Mesendoderm (in vitro differentiated cells): ENCODE data around the gene SUGCT.

Source experiments
- DNase-seq: peaks from one replicate; pipeline ENCODE4 v3.0.0; 2013
- H2AK5ac ChIP-seq: 2 replicates; pipeline ENCODE4 v1.6.1; 2013; ENCODE audit warnings: low read length, inconsistent platforms
- H2BK120ac ChIP-seq: 2 replicates; pipeline ENCODE4 v1.6.1; 2013; ENCODE audit warnings: low read depth, mild to moderate bottlenecking, low read length, moderate library complexity, mixed read lengths
- H2BK15ac ChIP-seq: replicated peaks from 2 replicates; pipeline ENCODE4 v1.6.1; 2013; ENCODE audit warnings: low read depth, mild to moderate bottlenecking, moderate library complexity
- H2BK5ac ChIP-seq: 2 replicates; pipeline ENCODE4 v1.6.1; 2013; ENCODE audit warnings: low read length, inconsistent platforms
- H3K18ac ChIP-seq: 2 replicates; pipeline ENCODE4 v1.6.1; 2013; ENCODE audit warnings: mild to moderate bottlenecking, low read length, mixed read lengths
- H3K23ac ChIP-seq: one replicate; pipeline ENCODE4 v1.6.1; 2013; ENCODE audit warnings: low read length
- H3K27ac ChIP-seq: 2 replicates; pipeline ENCODE4 v1.5.1; 2013; ENCODE audit warnings: low read depth, mild to moderate bottlenecking, inconsistent platforms, low read length, moderate library complexity
- H3K27me3 ChIP-seq: 2 replicates; pipeline ENCODE4 v1.6.1; 2013; ENCODE audit warnings: low read length, control low read depth, mild to moderate bottlenecking, inconsistent platforms; ENCODE audit not compliant: insufficient read depth, poor library complexity
- H3K36me3 ChIP-seq: 2 replicates; pipeline ENCODE4 v1.6.1; 2013; ENCODE audit warnings: low read length, inconsistent platforms; ENCODE audit not compliant: control insufficient read depth, insufficient read depth
- H3K4ac ChIP-seq: one replicate; pipeline ENCODE4 v1.6.1; 2013; ENCODE audit warnings: low read depth, mild to moderate bottlenecking, low read length, moderate library complexity
- H3K4me1 ChIP-seq: 2 replicates; pipeline ENCODE4 v1.6.1; 2013; ENCODE audit warnings: low read depth, low read length, inconsistent platforms; ENCODE audit not compliant: control insufficient read depth
- H3K4me2 ChIP-seq: 2 replicates; pipeline ENCODE4 v1.6.1; 2013; ENCODE audit warnings: low read length
- H3K4me3 ChIP-seq: 2 replicates; pipeline ENCODE4 v1.5.1; 2013; ENCODE audit warnings: mild to moderate bottlenecking, low read length
- H3K56ac ChIP-seq: one replicate; pipeline ENCODE4 v1.6.1; 2013; ENCODE audit warnings: low read length
- H3K79me1 ChIP-seq: 2 replicates; pipeline ENCODE4 v1.6.1; 2013; ENCODE audit warnings: low read length, inconsistent platforms
- H3K79me2 ChIP-seq: 2 replicates; pipeline ENCODE4 v1.6.1; 2013; ENCODE audit warnings: mild to moderate bottlenecking, low read length; ENCODE audit not compliant: control insufficient read depth, insufficient read depth
- H3K9ac ChIP-seq: 2 replicates; pipeline ENCODE4 v1.6.1; 2013; ENCODE audit warnings: low read length, inconsistent platforms
- H4K5ac ChIP-seq: one replicate; pipeline ENCODE4 v1.6.1; 2013; ENCODE audit warnings: low read length
- H4K8ac ChIP-seq: one replicate; pipeline ENCODE4 v1.6.1; 2013; ENCODE audit warnings: low read depth, mild to moderate bottlenecking, control low read depth, low read length, moderate library complexity
- WGBS: extraction: QIAGEN DNeasy Blood & Tissue Kit; methylation state at CpG from one replicate; pipeline ENCODE4 v1.1.7; 2013; ENCODE audit warnings: low lambda C conversion rate, missing lambda C conversion rate; ENCODE audit not compliant: insufficient coverage; ENCODE audit errors: extremely low coverage; 5-methylcytosine and 5-hydroxymethylcytosine counted together

The SUGCT gene

GRCh38 chr7:40500219-40500618 lies 365.4 kb downstream of the SUGCT start:
- Histone ChIP-seq H3K27ac (no peak overlapping the region), H3K27me3 (no peaks in the 10 kb centered on the region), H2BK15ac (no peak overlapping the region), H4K8ac (no peak overlapping the region), H3K18ac (no peak overlapping the region), H3K4me2 (no peak overlapping the region), H3K23ac (no peak overlapping the region), H3K36me3 (no peaks in the 10 kb centered on the region), H3K9ac (no peak overlapping the region), H2BK5ac (no peak overlapping the region), H4K5ac (no peak overlapping the region), H2BK120ac (no peak overlapping the region), H3K4ac (no peak overlapping the region), H3K4me3 (no peak overlapping the region), H3K4me1 (no peaks in the 10 kb centered on the region), H2AK5ac (no peak overlapping the region), H3K79me1 (no peaks in the 10 kb centered on the region), H3K56ac (no peak overlapping the region), H3K79me2 (no peaks in the 10 kb centered on the region)
- WGBS: no CpG with 5 or more reads among the region's 1 CpG
- no peak for DNase-seq

DNA sequence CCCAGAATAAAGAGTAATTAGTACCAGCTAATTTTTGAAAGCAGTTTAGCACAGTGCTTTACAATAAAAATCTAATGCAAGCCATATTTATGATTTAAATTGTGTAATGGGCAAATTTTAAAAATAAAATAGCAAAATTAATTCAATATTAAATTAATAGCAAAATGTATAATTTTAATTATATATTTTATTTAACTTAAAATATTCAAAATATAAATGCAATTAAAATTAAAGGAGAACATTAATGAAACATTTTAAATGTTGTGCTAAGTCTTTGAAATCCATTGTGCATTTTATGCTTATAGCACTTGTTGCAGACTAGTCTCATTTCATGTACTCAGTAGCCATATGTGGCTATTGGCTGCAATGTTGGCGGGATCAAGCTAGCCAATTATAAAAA lies 367.6 kb downstream of the SUGCT start:
- no peak overlapping the region for H3K9ac ChIP-seq
- no peaks in the 10 kb centered on the region for H3K79me1 ChIP-seq
- no peaks in the 10 kb centered on the region for H3K4me1 ChIP-seq
- H3K27ac ChIP-seq: no peak overlapping the region
- no peak overlapping the region for H3K56ac ChIP-seq
- H3K27me3 ChIP-seq: no peaks in the 10 kb centered on the region
- DNase-seq: no peak
- no peak overlapping the region for H3K4ac ChIP-seq
- no peak overlapping the region for H3K4me2 ChIP-seq
- H3K36me3 ChIP-seq: no peaks in the 10 kb centered on the region
- H2BK15ac ChIP-seq: no peak overlapping the region
- H3K4me3 ChIP-seq: no peak overlapping the region
- H4K5ac ChIP-seq: no peak overlapping the region
- H2AK5ac ChIP-seq: no peak overlapping the region
- no peaks in the 10 kb centered on the region for H3K79me2 ChIP-seq
- H4K8ac ChIP-seq: no peak overlapping the region
- H3K18ac ChIP-seq: no peak overlapping the region
- no CpG with 5 or more reads among the region's 1 CpG for WGBS
- no peak overlapping the region for H3K23ac ChIP-seq
- no peak overlapping the region for H2BK5ac ChIP-seq
- H2BK120ac ChIP-seq: no peak overlapping the region

DNA sequence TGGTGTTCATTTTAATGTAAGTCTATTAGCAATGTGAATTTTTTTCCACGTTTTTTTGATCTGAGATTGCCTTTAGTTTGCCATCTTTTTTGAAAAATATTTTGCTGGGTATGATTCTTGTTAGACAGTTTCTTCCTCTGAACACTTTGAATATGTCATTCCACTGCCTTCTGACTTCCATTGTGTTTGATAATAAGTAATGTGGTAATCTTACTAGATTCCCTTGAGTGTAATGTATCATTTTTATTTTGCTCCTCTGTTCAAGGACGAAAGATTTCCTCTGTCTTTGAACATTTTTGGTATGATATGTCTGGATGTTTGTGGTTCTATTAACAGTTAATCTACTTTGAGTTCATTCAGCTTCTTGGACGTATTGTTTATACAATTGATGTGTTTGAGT lies 371.4 kb downstream of the SUGCT start:
- Histone ChIP-seq H2AK5ac (no peak overlapping the region), H3K27me3 (no peaks in the 10 kb centered on the region), H3K4me3 (no peak overlapping the region), H2BK15ac (no peak overlapping the region), H4K5ac (no peak overlapping the region), H3K4ac (no peak overlapping the region), H2BK5ac (no peak overlapping the region), H3K23ac (no peak overlapping the region), H3K4me1 (no peaks in the 10 kb centered on the region), H3K18ac (no peak overlapping the region), H3K79me2 (no peaks in the 10 kb centered on the region), H3K79me1 (no peaks in the 10 kb centered on the region), H3K36me3 (no peaks in the 10 kb centered on the region), H3K9ac (no peak overlapping the region), H3K4me2 (no peak overlapping the region), H4K8ac (no peak overlapping the region), H3K56ac (no peak overlapping the region), H2BK120ac (no peak overlapping the region), H3K27ac (no peak overlapping the region)
- WGBS: no CpG with 5 or more reads among the region's 3 CpGs
- no peak for DNase-seq

- peak; percentile 57 for DNase-seq
- Histone ChIP-seq H3K4me1 (no peaks in the 10 kb centered on the region), H3K36me3 (no peaks in the 10 kb centered on the region), H2BK5ac (no peak overlapping the region), H3K23ac (no peak overlapping the region), H2AK5ac (no peak overlapping the region), H3K4me2 (no peak overlapping the region), H4K8ac (no peak overlapping the region), H3K4ac (no peak overlapping the region), H3K79me1 (no peaks in the 10 kb centered on the region), H3K27ac (no peak overlapping the region), H4K5ac (no peak overlapping the region), H3K9ac (no peak overlapping the region), H2BK15ac (no peak overlapping the region), H3K27me3 (no peaks in the 10 kb centered on the region), H3K4me3 (no peak overlapping the region), H3K56ac (no peak overlapping the region), H2BK120ac (no peak overlapping the region), H3K18ac (no peak overlapping the region), H3K79me2 (no peaks in the 10 kb centered on the region)
- WGBS: no CpG with 5 or more reads among the region's 6 CpGs
Measured at GRCh38 chr7:40507166-40507565, 372.4 kb downstream of the SUGCT start.

DNA sequence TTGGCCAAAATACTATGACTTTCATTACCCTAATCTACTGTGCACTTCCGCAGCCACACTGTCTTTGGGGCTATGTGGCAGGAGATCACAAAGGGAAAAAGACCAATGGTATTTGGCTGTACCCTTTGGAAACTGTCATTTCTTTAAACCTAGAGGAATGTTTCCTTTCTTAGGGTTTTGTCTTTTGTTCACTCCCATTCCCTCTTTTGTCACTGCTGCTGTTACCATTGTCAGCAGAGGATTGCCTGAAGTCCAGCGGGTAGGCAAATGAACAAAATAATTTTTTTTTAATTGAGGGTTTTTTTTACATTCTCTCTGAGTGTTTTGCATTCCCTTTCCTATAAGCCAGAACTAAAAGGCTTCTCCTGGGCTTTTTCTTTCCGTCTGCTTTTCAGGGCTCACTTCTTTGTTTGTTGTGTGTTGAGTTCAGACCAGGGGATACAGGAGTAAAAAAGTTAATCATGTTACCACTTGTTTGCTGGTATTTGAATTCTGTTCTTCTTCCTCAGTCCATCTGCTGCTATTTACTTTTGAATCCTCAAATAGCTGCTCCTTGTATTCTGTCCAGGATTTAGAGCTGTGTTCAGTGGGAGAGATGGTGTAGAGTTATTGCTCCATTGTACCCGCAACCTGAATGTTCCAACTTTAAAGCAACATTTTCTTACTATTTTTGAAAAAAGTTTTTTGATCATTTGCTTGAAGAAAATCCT lies 374.6 kb downstream of the SUGCT start:
- Histone ChIP-seq H2AK5ac (no peak overlapping the region), H4K8ac (no peak overlapping the region), H3K4me2 (no peak overlapping the region), H3K4me3 (no peak overlapping the region), H3K23ac (no peak overlapping the region), H3K36me3 (no peaks in the 10 kb centered on the region), H2BK5ac (no peak overlapping the region), H3K27me3 (no peaks in the 10 kb centered on the region), H3K9ac (no peak overlapping the region), H3K4ac (no peak overlapping the region), H3K79me1 (no peaks in the 10 kb centered on the region), H2BK120ac (no peak overlapping the region), H3K18ac (no peak overlapping the region), H3K4me1 (no peaks in the 10 kb centered on the region), H2BK15ac (no peak overlapping the region), H3K56ac (no peak overlapping the region), H3K27ac (no peak overlapping the region), H3K79me2 (no peaks in the 10 kb centered on the region), H4K5ac (no peak overlapping the region)
- no CpG with 5 or more reads among the region's 4 CpGs for WGBS
- DNase-seq: no peak

GRCh38 chr7:40516376-40516775 lies 381.6 kb downstream of the SUGCT start:
- Histone ChIP-seq H3K4ac (no peak overlapping the region), H2AK5ac (no peak overlapping the region), H3K23ac (no peak overlapping the region), H3K79me2 (no peaks in the 10 kb centered on the region), H3K9ac (no peak overlapping the region), H4K5ac (no peak overlapping the region), H3K36me3 (no peaks in the 10 kb centered on the region), H2BK120ac (no peak overlapping the region), H2BK15ac (no peak overlapping the region), H3K27ac (no peak overlapping the region), H3K56ac (no peak overlapping the region), H3K4me3 (no peak overlapping the region), H3K18ac (no peak overlapping the region), H3K27me3 (no peaks in the 10 kb centered on the region), H3K4me1 (no peaks in the 10 kb centered on the region), H3K79me1 (no peaks in the 10 kb centered on the region), H3K4me2 (no peak overlapping the region), H2BK5ac (no peak overlapping the region), H4K8ac (no peak overlapping the region)
- no peak for DNase-seq
- no CpG with 5 or more reads among the region's 1 CpG for WGBS
